ENCODE results near the gene FBXO11. TPM values are rescaled to one million over a fixed set of nuclear protein-coding genes. Genes with fewer than 3 reads are reported as not detected.

The FBXO11 gene
- total RNA-seq, 1 donor from 2014 or later: 36.7 TPM

DNA sequence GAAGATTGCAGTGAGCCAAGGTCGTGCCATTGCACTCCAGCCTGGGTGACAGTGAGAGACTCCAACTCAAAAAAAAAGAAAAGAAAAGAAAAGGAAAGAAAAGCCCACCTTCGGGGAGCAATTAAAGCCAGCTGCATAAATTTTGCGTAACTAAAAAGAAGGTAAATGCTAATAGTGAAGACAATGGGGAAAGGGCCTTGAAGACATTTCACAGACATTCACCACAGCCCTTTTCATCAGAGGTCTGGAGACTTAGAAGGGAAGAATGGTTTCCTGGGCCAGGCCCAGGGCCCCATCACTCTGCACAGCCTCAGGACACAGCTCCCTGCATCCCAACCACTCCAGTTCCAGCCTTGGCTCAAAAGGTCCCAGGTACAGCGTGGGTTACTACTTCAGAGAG, 158.4 kb downstream of the FBXO11 start:
- H3K4me3 ChIP-seq (ENCODE audit: low read depth, low read length): no peak overlapping the region
- TF ChIP-seq, protein P1, sequence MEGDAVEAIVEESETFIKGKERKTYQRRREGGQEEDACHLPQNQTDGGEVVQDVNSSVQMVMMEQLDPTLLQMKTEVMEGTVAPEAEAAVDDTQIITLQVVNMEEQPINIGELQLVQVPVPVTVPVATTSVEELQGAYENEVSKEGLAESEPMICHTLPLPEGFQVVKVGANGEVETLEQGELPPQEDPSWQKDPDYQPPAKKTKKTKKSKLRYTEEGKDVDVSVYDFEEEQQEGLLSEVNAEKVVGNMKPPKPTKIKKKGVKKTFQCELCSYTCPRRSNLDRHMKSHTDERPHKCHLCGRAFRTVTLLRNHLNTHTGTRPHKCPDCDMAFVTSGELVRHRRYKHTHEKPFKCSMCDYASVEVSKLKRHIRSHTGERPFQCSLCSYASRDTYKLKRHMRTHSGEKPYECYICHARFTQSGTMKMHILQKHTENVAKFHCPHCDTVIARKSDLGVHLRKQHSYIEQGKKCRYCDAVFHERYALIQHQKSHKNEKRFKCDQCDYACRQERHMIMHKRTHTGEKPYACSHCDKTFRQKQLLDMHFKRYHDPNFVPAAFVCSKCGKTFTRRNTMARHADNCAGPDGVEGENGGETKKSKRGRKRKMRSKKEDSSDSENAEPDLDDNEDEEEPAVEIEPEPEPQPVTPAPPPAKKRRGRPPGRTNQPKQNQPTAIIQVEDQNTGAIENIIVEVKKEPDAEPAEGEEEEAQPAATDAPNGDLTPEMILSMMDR (conservative IDR thresholded peaks at IDR 0.05; ENCODE audit: low read depth, low read length): no peak
- no peak for DNase-seq (ENCODE audit: low read depth)

- TF ChIP-seq, protein P1 (conservative IDR thresholded peaks at IDR 0.05; ENCODE audit: low read depth, low read length): no peak
- DNase-seq (ENCODE audit: low read depth): no peak
- H3K4me3 ChIP-seq (ENCODE audit: low read depth, low read length): no peak overlapping the region
These were observed 162.2 kb downstream of the FBXO11 start for GRCh38 chr2:47744074-47744473.

DNA sequence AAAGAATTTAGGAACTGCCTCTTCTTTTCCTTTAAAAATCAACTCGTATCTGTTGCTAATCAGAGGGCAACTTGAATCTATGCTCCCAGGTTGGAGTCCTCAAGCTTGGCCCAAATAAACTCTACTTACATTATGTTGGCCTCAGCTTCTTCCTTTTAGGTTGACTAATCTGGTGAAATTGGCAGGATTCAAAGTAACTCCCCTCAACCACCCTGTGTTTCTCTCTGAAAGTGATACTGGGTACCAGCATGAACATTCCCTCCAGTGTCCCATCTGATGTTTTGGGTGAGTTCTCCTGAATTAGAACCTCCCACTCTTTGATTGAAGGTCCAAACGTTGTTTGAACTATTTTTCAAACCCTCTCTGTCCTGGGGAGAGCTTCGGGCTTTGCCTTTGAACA, 164.7 kb downstream of the FBXO11 start:
- TF ChIP-seq, protein P1 (conservative IDR thresholded peaks at IDR 0.05; ENCODE audit: low read depth, low read length): no peak

GRCh38 chr2:47741101-47741500, 165.2 kb downstream of the FBXO11 start:
- TF ChIP-seq, protein P1 (conservative IDR thresholded peaks at IDR 0.05; ENCODE audit: low read depth, low read length): no peak
- no peak for DNase-seq (ENCODE audit: low read depth)
- H3K4me3 ChIP-seq (ENCODE audit: low read depth, low read length): no peak overlapping the region

More for the DNA sequence above, 164.7 kb downstream of the FBXO11 start:
- DNase-seq (ENCODE audit: low read depth): no peak
- no peak overlapping the region for H3K4me3 ChIP-seq (ENCODE audit: low read depth, low read length)

Other genes starting within 250 kb of the FBXO11 start
- 89.6 and 95.6 TPM in 2 replicates for gene MSH6, start 123.4 kb downstream of the FBXO11 start, total RNA-seq

Data from epithelial cell of proximal tubule (primary cell).